Colonic mucosa (tissue), 4 donors: ENCODE results near the gene MARCHF10. TPM values are rescaled to one million over a fixed set of nuclear protein-coding genes. Genes with fewer than 3 reads are reported as not detected.

Source experiments
- DNase-seq: peaks from one replicate; pipeline ENCODE4 v3.0.0-alpha.2; 2020
- H3K27ac ChIP-seq: fragments of 200-600 bp; one replicate; pipeline ENCODE4 v1.8.0; 2021
- H3K27me3 ChIP-seq: fragments of 200-600 bp; one replicate; pipeline ENCODE4 v1.8.0; 2021
- H3K36me3 ChIP-seq: fragments of 200-600 bp; one replicate; pipeline ENCODE4 v1.8.0; 2021
- H3K4me1 ChIP-seq: fragments of 200-600 bp; one replicate; pipeline ENCODE4 v1.8.0; 2021; ENCODE audit warnings: mild to moderate bottlenecking
- H3K4me3 ChIP-seq: fragments of 200-600 bp; one replicate; pipeline ENCODE4 v1.8.0; 2021
- H3K9ac ChIP-seq, 2 donors: one replicate each; pipeline ENCODE4 v1.7.0; 2013; ENCODE audit warnings: control low read depth in 2 of 2, low read depth in 2 of 2, low read length in 2 of 2
- H3K9me3 ChIP-seq: fragments of 200-600 bp; one replicate; pipeline ENCODE4 v1.8.0; 2021
- CTCF ChIP-seq: fragments of 200-600 bp; IDR thresholded peaks from one replicate; pipeline ENCODE4 v1.8.0; 2022; ENCODE audit warnings: antibody characterized with exemption, mild to moderate bottlenecking
- intact Hi-C: fragments of 100-400 bp; cut with DNase I; formaldehyde crosslinking; loops from one replicate; pipeline ENCODE4 v1.14.1; 2022
- total RNA-seq, 2 donors: library from RNA; stranded (reverse); fragmentation: NEBNext Ultra II Directional in 1 of 2; extraction: Animal tissue kit (Norgen Biotek cat#: 25700) in 1 of 2; gene quantifications; one replicate each; pipeline ENCODE4 v1.2.1, GENCODE V29; 2021
- donor health status: healthy.
- donor health status: DM: no; HTN: no; CAD: no.
- donor health status: DM: no; HTN: no; CAD: no.

Gene MARCHF10
- total RNA-seq, 2 donors from 2014 or later = not detected

DNA sequence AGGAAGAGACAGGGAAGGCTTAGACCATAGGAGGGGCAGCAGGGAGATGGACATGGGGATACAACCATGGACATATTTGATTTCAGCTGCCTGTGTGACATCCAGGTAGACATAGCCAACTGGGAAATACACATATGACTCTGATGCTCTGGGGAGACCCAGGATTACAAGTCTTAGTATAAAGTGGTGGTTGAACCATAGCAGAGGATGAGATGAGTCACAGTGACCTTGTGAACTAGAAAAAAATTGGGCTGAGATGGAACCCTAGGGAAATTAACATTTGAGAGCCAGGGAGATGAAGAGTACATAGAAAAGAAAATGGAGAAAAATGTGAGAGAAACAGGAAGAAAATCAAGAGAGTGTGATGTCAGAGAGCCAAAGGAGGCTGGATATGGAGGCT lies 10.2 kb downstream of the MARCHF10 start:
- H3K36me3 ChIP-seq = no peaks in the 10 kb centered on the region
- no peak for TF ChIP-seq CTCF
- H3K9me3 ChIP-seq = no peaks in the 10 kb centered on the region
- no peak overlapping the region for H3K9ac ChIP-seq
- no peaks in the 10 kb centered on the region for H3K27me3 ChIP-seq
- no peak overlapping the region for H3K27ac ChIP-seq
- no peak for DNase-seq
- H3K4me3 ChIP-seq = no peak overlapping the region
- intact Hi-C loops = no loop called here
- no peaks in the 10 kb centered on the region for H3K4me1 ChIP-seq

- H3K9ac ChIP-seq = no peak overlapping the region
- TF ChIP-seq CTCF = no peak
- no peak overlapping the region for H3K4me3 ChIP-seq
- no peaks in the 10 kb centered on the region for H3K27me3 ChIP-seq
- no peaks in the 10 kb centered on the region for H3K4me1 ChIP-seq
- no peak overlapping the region for H3K27ac ChIP-seq
- no peak for DNase-seq
- intact Hi-C loops = no loop called here
- no peaks in the 10 kb centered on the region for H3K36me3 ChIP-seq
- H3K9me3 ChIP-seq = no peaks in the 10 kb centered on the region
These were observed 11.8 kb downstream of the MARCHF10 start for GRCh38 chr17:62796291-62796690.

DNA sequence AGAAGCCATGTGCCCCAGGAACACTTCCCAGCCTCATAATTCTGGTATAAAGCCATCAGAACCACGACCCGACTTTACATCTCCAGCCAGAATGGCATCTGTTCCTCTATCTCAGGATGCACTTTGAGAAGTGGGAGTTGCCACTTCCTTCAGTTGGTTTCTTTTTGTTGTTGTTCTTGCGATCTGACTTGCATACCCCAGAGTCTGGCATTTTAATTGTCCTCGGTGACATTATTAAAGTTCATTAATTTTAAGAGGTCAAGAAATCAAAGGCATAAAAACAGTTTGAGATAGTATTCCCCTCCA lies 13.5 kb downstream of the MARCHF10 start:
- Histone ChIP-seq H3K27ac (no peak overlapping the region), H3K4me1 (no peaks in the 10 kb centered on the region), H3K4me3 (no peak overlapping the region), H3K9ac (no peak overlapping the region), H3K27me3 (no peaks in the 10 kb centered on the region), H3K9me3 (no peaks in the 10 kb centered on the region), H3K36me3 (no peaks in the 10 kb centered on the region)
- no peak for DNase-seq
- TF ChIP-seq CTCF = no peak
- intact Hi-C loops = no loop called here

- no peak for TF ChIP-seq CTCF
- H3K27ac ChIP-seq = no peak overlapping the region
- no peaks in the 10 kb centered on the region for H3K9me3 ChIP-seq
- intact Hi-C loops = no loop called here
- H3K36me3 ChIP-seq = no peaks in the 10 kb centered on the region
- H3K27me3 ChIP-seq = no peaks in the 10 kb centered on the region
- no peak for DNase-seq
- no peak overlapping the region for H3K4me3 ChIP-seq
- no peaks in the 10 kb centered on the region for H3K4me1 ChIP-seq
- no peak overlapping the region for H3K9ac ChIP-seq
These were observed 14.0 kb downstream of the MARCHF10 start for GRCh38 chr17:62793919-62794665.

DNA sequence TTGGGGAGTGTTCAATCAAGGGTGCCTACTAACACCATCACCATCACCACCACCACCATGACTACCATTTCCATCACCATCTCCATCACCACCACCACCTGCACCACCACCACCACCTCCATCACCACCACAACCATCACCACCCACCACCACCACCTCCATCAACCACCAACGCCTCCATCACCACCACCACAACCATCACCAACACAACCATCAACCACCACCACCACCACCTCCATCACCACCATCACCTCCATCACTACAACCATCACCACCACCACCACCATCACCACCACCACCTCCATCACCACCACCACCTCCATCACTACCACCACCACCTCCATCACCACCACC lies 15.7 kb downstream of the MARCHF10 start:
- Histone ChIP-seq H3K27me3 (no peaks in the 10 kb centered on the region), H3K9me3 (no peaks in the 10 kb centered on the region), H3K4me1 (no peaks in the 10 kb centered on the region), H3K9ac (no peak overlapping the region), H3K36me3 (no peaks in the 10 kb centered on the region), H3K4me3 (no peak overlapping the region), H3K27ac (no peak overlapping the region)
- DNase-seq = no peak
- intact Hi-C loops = no loop called here
- TF ChIP-seq CTCF = no peak
